Measurements from ENCODE around the gene NEK10.
A peak's percentile ranks its signal among the peaks of the same experiment; 100 is the strongest.
"Not testable (repeated sequence)": the region's sequence is repeated elsewhere in the genome, so short reads cannot be mapped to it uniquely, and the experiment has no call there.

The NEK10 gene

GRCh38 chr3:27368831-27369607 lies at the start of gene NEK10:
TSS of gene NEK10 (minus strand) at chr3:27369383. CDS start at chr3:27352882, 16,501 bp downstream.
- DNase-seq: peak; percentile 92

- DNase-seq: no peak
Measured at GRCh38 chr3:27415202-27415601, 46.0 kb upstream of the NEK10 start.

- no peak for DNase-seq
Measured at GRCh38 chr3:27392950-27393679, 23.9 kb upstream of the NEK10 start.

- not testable (repeated sequence) for DNase-seq
Measured at GRCh38 chr3:27392414-27392813, 23.2 kb upstream of the NEK10 start.

GRCh38 chr3:27391796-27392195 lies 22.6 kb upstream of the NEK10 start:
- DNase-seq: no peak

GRCh38 chr3:27387625-27388024 lies 18.4 kb upstream of the NEK10 start:
- DNase-seq: no peak

- no peak for DNase-seq
Measured at GRCh38 chr3:27385504-27385903, 16.3 kb upstream of the NEK10 start.

GRCh38 chr3:27384191-27384590 lies 15.0 kb upstream of the NEK10 start:
- no peak for DNase-seq

- no peak for DNase-seq
Measured at GRCh38 chr3:27380433-27381357, 11.5 kb upstream of the NEK10 start.

GRCh38 chr3:27378331-27378730 lies 9.1 kb upstream of the NEK10 start:
- DNase-seq: no peak

GRCh38 chr3:27376109-27376772 lies 7.1 kb upstream of the NEK10 start:
- DNase-seq: no peak

- DNase-seq: no peak
Measured at GRCh38 chr3:27366062-27366591, 3.1 kb downstream of the NEK10 start.

GRCh38 chr3:27360113-27361078 lies 8.8 kb downstream of the NEK10 start:
- DNase-seq: no peak

- DNase-seq: no peak
Measured at GRCh38 chr3:27358372-27358771, 10.8 kb downstream of the NEK10 start.

- peak; percentile 42 for DNase-seq
Measured at GRCh38 chr3:27357665-27358258, 11.4 kb downstream of the NEK10 start.

GRCh38 chr3:27356976-27357375 lies 12.2 kb downstream of the NEK10 start:
- DNase-seq: no peak

- no peak for DNase-seq
Measured at GRCh38 chr3:27354588-27355203, 14.5 kb downstream of the NEK10 start.

- DNase-seq: no peak
Measured at GRCh38 chr3:27354161-27354560, 15.0 kb downstream of the NEK10 start.

GRCh38 chr3:27353221-27353620 lies 16.0 kb downstream of the NEK10 start:
- no peak for DNase-seq

- DNase-seq: no peak
Measured at GRCh38 chr3:27352047-27352446, 17.1 kb downstream of the NEK10 start.

Data from activated naive CD4-positive, alpha-beta T cell treated with anti-CD3 and anti-CD28 coated beads, Interleukin-2, amount 50 U/mL, for 16 hours (primary cell).